HG02798 (cell line): ENCODE data around the gene GALNT4.

Experiments
- ATAC-seq: cut with Tn5 transposase; IDR thresholded peaks from one replicate; pipeline ENCODE4 v1.9.1; 2021; ENCODE audit warnings: mild to moderate bottlenecking; ENCODE audit not compliant: unreplicated experiment, poor library complexity

Gene GALNT4

DNA sequence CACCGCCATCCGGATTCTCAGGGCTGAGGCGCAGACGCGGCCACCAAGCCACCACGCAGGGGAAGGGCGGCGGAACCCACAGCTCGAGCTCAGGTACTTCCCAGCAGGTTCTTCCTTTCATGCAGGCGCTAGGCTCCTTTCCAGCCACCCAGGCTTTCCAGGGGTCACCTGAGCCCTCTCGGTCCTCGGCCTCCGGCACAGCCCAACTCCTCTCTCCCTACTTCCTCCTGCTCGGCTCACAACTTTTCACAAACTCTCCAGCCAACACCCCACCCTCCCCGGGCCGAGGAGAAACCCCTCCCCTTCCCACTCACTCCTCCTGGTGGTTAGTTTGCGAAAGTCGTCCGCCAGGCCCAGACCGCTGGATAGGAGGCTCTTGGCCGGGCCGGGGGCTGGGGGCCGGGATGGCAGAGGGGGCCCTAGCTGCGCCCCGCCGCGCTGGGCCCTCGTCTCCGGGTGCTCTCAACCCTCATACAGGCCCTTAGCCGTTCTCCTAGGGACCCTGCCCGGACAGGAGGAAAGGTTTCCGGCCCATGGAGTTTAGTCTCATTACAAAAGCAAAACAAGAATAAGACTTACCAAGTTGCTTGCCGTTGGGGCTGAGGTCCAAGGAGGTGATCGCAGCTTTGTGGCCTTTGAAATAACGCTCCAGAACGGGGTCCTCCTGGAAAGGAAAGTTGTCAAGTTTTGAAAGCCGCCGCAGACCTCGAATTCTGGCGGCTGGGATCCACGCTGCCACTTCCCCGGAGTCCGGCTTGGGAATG is at the start of gene GALNT4:
TSS of gene GALNT4 (minus strand) at position 256 of the 764 bp plus-strand sequence. CDS start at position 9, 247 bp downstream.
- ATAC-seq, result peak; percentile 82

DNA sequence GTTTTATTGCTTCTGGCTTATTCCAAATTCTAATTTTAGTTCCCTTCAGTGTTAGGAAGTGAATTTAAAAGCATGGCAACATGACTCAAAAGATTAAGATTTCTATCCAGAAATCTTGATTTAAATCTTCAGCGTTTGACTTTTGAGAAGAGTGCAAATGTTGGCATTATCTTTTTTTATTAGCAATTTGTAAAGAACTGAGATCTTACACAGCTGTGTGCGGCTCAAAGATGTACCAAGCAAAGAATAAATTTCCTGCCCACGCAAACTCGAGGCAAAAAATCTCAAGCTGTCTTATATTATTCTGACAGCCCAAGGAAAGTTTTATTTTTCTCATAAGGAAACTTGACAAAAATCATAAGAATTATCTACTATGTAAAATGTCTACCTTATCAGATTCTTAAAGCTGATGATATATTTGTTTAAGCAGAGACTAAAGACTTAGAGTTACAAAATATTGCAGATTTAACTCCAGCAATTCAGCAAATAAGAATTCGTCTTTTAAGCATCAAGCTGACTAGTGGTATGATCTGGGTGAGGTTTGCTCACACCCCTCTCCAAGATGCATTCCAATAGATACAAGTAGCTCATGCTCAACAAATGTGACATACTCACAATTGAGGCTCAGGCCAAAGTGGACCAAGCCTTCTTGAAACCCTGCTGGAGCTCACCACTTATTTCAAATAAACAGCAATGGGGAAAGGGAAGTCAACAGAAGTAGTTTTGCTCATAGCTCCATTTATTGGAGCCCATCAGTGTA is 48.6 kb upstream of the GALNT4 start:
- ATAC-seq, result no peak

DNA sequence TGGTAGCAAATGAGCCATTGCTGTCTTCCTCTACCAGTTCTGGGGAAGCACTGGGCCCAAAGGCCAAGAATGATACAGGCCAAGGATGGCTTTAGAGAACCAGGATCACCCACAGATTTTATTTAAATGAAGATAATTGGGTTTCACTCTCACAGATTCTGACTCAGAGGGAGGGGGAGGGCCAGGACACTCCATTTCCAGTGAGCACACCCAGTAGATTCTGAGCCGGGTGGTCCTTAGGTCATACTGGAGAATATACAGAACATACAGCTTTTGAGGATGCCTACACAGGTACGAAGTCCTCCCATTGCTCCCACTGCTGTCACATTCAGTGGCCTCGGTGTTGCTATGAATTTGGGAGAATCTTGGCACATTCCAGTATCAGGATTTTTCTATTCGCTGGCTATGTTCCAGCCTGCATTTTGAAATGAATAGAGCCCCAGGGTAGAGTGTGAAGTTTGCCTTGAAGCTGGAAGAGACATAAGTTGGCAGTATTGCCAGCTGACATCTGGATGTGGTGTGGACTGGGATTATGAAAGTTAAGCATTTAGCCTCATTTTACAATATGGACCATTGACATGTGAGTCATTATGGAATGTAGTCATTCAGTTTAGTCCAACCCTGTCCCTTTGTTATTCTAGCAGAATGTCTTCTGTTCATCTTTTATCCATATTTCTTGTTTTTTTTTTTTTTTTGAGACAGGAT is 47.0 kb upstream of the GALNT4 start:
- ATAC-seq, result no peak

DNA sequence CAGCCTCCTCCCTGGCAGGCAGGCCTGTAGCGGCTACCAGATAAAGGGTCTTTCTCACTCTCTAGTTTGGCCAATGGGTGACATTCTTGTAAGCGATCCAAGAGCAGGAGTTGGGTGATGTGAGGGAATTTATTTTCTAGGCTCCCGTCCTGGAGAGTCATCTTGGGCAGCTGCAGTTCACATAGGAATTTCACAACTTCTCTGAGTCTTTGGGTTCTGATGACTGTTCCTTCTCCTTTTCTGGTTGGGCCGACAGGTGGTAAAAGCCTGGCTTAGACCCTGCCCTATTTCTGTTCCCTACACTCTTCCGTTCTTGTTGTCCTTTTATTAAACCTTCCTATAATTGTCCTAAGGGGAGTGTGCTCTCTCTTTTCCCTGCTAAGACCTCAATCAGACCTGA is 43.9 kb upstream of the GALNT4 start:
- no peak for ATAC-seq

DNA sequence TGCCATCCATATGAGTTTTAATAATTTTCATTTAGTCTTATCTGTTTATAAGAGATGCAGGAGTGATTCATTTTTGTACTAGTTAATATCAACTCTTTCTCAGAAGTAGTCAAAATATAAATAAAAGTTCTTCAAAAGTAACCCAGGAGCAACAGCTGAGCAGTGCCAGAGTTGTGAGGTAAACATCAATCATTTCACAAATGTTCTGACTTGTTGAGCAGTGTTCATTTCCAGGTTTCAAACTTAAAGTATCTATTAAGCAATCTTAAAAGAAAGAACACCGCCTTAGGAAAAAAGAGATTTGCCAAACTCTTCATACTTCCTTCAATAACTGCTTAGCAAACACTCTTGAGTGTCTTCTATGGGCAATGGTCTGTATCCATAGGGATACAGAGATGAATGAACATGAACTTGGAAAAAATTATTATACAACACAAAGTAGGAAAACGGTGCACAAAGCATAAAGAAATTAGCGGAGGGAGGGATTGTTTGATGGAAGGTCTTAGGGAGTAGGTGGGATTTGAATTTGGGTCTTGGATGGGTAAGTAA is 43.2 kb upstream of the GALNT4 start:
- ATAC-seq, result no peak

- no peak for ATAC-seq
Observed at GRCh38 chr12:89566615-89567014, 42.0 kb upstream of the GALNT4 start.

DNA sequence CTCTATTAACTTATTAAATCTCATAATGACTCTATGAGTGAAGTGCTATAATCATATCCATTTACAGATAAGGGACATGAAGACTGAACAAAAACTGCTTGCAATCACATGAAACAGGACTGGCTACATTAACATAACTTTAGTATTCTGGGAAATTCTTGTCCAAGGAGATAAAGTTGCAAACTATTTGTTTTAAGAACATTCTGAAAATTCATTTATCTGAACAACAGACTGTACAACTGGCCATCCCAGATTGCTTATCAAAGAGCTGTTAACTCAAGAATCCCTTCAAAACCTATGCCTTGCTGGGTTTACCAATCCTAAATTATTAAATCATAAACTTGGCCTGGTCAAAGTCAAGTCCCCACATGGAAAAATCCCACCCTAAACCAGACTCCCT is 40.4 kb upstream of the GALNT4 start:
- no peak for ATAC-seq

DNA sequence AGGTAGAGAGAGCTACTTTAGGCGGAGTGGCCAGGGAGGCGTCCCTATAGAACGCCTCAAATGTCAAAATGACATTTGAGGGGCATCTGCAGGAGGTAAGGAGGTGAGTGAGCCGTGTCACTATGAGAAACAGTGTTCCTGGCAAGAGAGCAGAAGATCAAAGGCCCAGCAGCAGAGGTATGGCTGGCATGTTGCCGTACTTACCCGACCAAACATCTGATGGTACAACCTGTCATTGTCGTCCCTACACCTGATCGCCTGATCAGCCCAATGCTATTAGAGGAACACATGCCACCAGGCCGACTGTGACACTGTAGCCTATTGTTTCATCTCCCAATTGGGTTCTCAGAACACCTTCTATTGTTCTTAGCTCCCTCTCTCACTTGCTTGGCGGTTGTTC is 35.2 kb upstream of the GALNT4 start:
- ATAC-seq, result no peak

GRCh38 chr12:89556976-89557375 is 32.4 kb upstream of the GALNT4 start:
- ATAC-seq, result no peak

GRCh38 chr12:89552376-89552775 is 27.8 kb upstream of the GALNT4 start:
- no peak for ATAC-seq

DNA sequence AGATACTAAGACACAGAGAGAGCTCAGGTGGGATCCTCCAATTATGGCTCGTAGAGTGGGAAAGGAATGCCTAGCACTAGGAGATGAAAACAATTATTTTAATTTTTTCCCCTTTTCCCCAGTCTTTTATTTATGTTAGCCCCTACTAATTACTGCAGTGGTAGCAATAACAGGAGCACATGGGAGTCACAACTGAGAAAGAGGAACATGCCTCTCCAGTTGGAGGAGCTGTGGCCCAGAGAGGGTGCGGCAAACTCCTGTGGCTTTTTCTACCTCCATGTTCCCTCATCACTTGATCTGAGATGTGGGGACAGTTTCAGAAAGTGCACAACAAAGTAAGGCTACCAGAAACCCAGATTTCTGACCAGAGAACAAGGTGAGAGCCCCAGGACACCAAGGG is 27.2 kb upstream of the GALNT4 start:
- no peak for ATAC-seq

GRCh38 chr12:89547101-89547500 is 22.5 kb upstream of the GALNT4 start:
- no peak for ATAC-seq

GRCh38 chr12:89546151-89546550 is 21.6 kb upstream of the GALNT4 start:
- ATAC-seq, result no peak

DNA sequence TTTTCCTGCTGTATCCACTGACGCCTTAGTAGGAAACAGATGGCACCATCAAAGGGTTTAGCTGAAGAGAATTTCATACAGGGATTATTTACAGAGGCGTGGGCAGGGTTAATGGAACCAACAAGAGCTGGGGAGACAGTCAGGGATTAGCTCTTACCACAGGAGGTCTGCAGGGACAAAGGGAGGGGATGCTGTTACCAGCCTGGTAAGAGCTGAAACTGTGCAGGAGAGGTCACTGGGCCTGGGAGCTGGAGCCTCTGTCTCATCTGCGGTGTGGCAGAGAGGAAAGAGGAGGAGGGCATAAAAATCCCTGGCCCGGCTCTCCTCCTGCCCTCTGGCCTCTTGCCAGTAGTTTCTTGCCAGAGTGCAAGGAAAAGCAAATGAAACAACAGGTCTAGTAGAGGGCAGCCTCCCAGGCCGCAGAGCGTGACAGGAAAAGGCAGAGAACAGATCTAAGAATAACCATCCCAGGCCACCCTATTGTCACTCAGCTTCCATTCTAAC is 20.1 kb upstream of the GALNT4 start:
- no peak for ATAC-seq

- no peak for ATAC-seq
Observed at GRCh38 chr12:89544022-89544421, 19.4 kb upstream of the GALNT4 start.

DNA sequence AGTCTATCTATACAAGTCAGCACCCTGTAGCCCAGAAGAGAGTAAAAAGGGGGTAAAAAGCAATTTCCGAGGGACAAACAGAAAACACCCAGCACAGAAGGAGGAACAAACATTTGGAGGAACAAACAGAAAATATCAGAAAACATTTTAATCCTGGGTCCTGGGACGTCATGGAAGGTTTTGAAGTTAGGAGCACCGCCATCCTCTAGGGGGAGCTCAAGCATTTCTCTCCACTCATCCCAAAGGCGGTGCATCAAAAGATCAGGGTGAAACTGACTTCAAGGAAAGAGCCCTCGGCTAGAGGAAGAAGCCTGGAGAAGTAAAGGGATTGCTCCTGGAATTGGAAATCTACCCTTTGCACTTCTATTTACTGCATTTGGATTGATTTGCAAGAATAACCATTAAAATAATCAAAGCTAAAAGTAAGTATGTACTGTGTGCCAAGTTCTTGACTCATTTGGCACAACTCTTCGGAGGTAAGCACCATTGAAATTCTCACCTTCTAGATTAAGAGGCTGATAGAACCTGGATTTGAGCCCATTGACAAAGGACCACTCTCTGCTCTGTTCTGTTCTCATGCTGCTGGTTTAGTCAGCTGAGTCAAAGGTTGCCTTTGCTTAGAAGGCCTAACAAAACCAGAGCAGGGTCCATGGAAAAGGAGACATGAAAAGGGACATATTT is 18.5 kb upstream of the GALNT4 start:
- peak; percentile 85 for ATAC-seq

DNA sequence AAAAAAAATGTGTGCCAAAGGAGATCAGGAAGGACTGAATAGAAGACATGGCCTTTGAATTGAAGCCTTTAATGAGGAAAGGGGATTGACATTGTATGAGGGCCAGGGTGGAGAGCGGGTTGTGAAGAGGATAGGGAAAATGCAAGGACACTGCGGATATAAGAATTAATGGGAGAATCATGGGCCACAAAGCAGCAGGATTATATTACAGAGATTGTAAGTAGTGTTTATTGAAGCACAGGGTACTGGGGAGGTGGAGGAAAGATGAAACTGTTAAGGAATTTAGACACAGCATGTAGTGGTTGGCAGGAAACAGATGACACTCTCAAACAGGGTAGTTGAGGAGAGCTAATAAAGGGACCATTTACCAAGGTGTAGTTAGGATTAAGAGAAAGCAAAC is 17.6 kb upstream of the GALNT4 start:
- ATAC-seq, result no peak

- no peak for ATAC-seq
Observed at GRCh38 chr12:89540586-89540985, 16.0 kb upstream of the GALNT4 start.

GRCh38 chr12:89539426-89540223 is 15.0 kb upstream of the GALNT4 start:
- ATAC-seq, result peak; percentile 45
